Measurements from ENCODE around the gene MUC15. TPM values are rescaled to one million over a fixed set of nuclear protein-coding genes. Genes with fewer than 3 reads are reported as not detected.

Gene MUC15
- total RNA-seq, 1 donor from 2014 or later, result 8.3 TPM

DNA sequence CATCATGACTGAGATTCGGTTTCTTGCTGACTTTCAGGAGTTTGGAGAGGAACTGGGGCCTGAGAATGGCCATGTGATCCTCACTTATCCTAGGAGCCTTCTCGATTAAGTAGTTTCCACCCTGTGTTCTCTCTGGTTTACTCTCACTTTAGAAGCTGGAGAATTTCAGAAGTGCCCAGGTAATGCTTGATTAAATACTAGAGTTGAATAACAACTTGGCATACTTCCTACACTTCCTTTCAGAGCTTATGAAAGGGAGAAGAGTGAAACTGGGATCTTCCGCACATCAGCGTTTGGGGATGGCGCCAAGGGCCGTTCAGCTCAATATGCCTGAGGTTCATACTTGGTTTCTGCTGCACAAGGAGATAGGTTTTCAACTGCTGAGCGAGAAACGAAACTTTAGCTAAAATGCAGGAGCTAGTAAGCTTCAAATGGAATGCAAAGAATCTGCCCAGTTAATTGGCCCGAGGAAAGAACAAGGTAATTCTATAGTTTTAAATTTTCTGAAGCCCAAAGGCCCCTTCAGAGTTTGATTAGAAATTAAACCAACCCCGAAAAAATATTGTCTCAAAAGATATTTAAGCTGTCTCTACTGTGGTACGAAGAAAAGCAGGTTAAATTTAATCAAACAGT is 823 bp upstream of the MUC15 start:
- no peak for DNase-seq (ENCODE audit: extremely low spot score in 2 of 2)
- no peak overlapping the region for H3K4me3 ChIP-seq
- no peaks in the 10 kb centered on the region for H3K36me3 ChIP-seq
- no peak for TF ChIP-seq POLR2AphosphoS5 (IDR thresholded peaks at IDR 0.05; ENCODE audit: insufficient read depth in 1 of 2, low read depth in 1 of 2)
- TF ChIP-seq, protein P1, sequence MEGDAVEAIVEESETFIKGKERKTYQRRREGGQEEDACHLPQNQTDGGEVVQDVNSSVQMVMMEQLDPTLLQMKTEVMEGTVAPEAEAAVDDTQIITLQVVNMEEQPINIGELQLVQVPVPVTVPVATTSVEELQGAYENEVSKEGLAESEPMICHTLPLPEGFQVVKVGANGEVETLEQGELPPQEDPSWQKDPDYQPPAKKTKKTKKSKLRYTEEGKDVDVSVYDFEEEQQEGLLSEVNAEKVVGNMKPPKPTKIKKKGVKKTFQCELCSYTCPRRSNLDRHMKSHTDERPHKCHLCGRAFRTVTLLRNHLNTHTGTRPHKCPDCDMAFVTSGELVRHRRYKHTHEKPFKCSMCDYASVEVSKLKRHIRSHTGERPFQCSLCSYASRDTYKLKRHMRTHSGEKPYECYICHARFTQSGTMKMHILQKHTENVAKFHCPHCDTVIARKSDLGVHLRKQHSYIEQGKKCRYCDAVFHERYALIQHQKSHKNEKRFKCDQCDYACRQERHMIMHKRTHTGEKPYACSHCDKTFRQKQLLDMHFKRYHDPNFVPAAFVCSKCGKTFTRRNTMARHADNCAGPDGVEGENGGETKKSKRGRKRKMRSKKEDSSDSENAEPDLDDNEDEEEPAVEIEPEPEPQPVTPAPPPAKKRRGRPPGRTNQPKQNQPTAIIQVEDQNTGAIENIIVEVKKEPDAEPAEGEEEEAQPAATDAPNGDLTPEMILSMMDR (IDR thresholded peaks at IDR 0.05), result no peak
- TF ChIP-seq POLR2A (IDR thresholded peaks at IDR 0.05), result no peak
- H3K27me3 ChIP-seq, result no peaks in the 10 kb centered on the region
- H3K9me3 ChIP-seq, result no peaks in the 10 kb centered on the region
- H3K4me1 ChIP-seq, result no peaks in the 10 kb centered on the region
- H3K27ac ChIP-seq, result no peak overlapping the region
- intact Hi-C loops (cut with DNase I), result no loop called here

DNA sequence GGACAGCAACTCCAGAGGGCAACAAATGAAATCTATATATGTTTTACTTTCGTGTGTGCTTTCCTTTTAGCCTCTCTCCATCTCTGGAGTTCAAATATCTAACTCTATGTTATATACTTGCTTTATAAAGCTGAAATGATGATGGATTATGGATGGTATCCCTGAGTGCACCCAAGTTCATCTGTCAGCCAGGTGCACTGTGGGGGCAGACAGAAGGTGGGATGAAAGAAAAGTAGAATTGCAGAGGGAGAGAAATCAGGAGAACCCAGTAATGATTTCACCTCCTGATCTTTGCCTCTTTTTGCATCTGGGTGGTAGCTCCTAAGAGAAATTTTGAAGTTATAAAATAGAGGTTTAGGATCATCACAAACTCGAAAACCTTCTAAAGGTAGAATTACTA is 2.4 kb downstream of the MUC15 start:
- Histone ChIP-seq H3K4me3 (no peak overlapping the region), H3K36me3 (no peaks in the 10 kb centered on the region), H3K9me3 (no peaks in the 10 kb centered on the region), H3K27ac (no peak overlapping the region), H3K4me1 (no peaks in the 10 kb centered on the region), H3K27me3 (no peaks in the 10 kb centered on the region)
- intact Hi-C loops (cut with DNase I), result no loop called here
- DNase-seq (ENCODE audit: extremely low spot score in 2 of 2), result no peak
- TF ChIP-seq POLR2AphosphoS5 (IDR thresholded peaks at IDR 0.05; ENCODE audit: insufficient read depth in 1 of 2, low read depth in 1 of 2) (no peak), POLR2A (IDR thresholded peaks at IDR 0.05) (no peak)
- TF ChIP-seq, protein P1 (IDR thresholded peaks at IDR 0.05), result no peak

DNA sequence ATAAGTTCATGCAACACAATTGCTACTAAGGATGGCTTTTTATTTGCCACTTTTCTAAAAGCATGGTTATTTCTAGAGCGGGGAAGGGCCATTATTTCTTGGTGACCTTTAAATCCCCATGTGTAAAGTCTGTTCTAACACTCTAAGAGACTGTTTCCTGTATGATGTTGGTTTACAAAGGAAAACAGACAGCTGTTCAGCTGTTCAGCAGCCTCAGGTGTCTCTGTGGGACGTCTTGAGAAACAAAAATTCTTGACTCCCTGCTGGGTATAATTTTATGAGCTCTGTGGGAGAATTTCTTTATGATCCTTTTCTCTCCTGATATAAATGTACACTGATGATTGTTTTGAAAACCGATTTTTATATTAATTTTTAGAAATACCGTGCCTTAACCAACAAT is 13.9 kb downstream of the MUC15 start:
- Histone ChIP-seq H3K4me1 (no peaks in the 10 kb centered on the region), H3K27ac (no peak overlapping the region), H3K27me3 (no peaks in the 10 kb centered on the region), H3K9me3 (no peaks in the 10 kb centered on the region), H3K4me3 (no peak overlapping the region), H3K36me3 (no peaks in the 10 kb centered on the region)
- no peak for DNase-seq (ENCODE audit: extremely low spot score in 2 of 2)
- TF ChIP-seq POLR2AphosphoS5 (IDR thresholded peaks at IDR 0.05; ENCODE audit: insufficient read depth in 1 of 2, low read depth in 1 of 2), result no peak
- TF ChIP-seq, protein P1 (IDR thresholded peaks at IDR 0.05), result no peak
- TF ChIP-seq POLR2A (IDR thresholded peaks at IDR 0.05), result no peak
- intact Hi-C loops (cut with DNase I), result no loop called here

DNA sequence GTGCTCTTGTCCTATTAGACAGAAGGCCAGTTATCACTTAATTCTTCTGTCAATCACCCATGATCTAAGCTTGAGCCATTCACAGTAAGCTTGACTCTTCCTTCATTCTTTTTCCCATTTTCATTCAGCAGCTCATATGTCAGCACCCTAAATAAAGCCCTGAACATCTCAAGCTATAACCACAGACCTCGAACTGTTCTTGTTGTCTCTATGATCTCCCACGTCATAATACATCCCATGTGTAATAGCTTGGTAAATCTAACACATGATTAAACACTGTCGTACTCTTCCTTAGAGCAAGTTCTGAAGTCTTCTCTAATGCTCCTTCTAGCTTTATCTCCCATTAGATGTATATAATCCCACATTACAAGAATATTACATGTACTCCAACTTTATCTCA is 14.4 kb downstream of the MUC15 start:
- TF ChIP-seq, protein P1 (IDR thresholded peaks at IDR 0.05), result no peak
- TF ChIP-seq POLR2A (IDR thresholded peaks at IDR 0.05) (no peak), POLR2AphosphoS5 (IDR thresholded peaks at IDR 0.05; ENCODE audit: insufficient read depth in 1 of 2, low read depth in 1 of 2) (no peak)
- no peak for DNase-seq (ENCODE audit: extremely low spot score in 2 of 2)
- intact Hi-C loops (cut with DNase I), result no loop called here
- no peaks in the 10 kb centered on the region for H3K36me3 ChIP-seq
- no peaks in the 10 kb centered on the region for H3K9me3 ChIP-seq
- H3K27ac ChIP-seq, result no peak overlapping the region
- H3K4me1 ChIP-seq, result no peaks in the 10 kb centered on the region
- H3K4me3 ChIP-seq, result no peak overlapping the region
- H3K27me3 ChIP-seq, result no peaks in the 10 kb centered on the region

DNA sequence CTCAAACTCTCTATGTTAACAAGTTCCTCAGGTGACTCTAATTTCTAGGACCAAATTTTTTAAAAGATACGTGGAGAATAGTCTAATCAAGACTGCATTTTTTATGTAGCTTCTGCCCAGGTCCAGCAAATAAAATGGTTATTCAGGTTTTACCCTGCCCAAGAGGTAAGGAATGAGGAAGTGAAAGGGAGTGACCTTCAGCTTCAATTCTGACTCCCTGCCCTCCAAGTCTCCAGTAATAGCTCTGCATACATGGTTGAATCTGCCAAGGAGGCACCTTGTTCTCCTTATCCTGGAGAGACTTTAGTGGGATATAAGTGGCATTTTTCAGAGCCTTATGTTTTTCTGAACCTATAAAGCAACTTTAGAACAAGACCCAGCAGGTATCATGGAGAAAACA is 15.5 kb downstream of the MUC15 start:
- intact Hi-C loops (cut with DNase I), result no loop called here
- no peaks in the 10 kb centered on the region for H3K4me1 ChIP-seq
- DNase-seq (ENCODE audit: extremely low spot score in 2 of 2), result no peak
- no peaks in the 10 kb centered on the region for H3K36me3 ChIP-seq
- H3K27me3 ChIP-seq, result no peaks in the 10 kb centered on the region
- no peak overlapping the region for H3K27ac ChIP-seq
- TF ChIP-seq POLR2A (IDR thresholded peaks at IDR 0.05) (no peak), POLR2AphosphoS5 (IDR thresholded peaks at IDR 0.05; ENCODE audit: insufficient read depth in 1 of 2, low read depth in 1 of 2) (no peak)
- TF ChIP-seq, protein P1 (IDR thresholded peaks at IDR 0.05), result no peak
- H3K4me3 ChIP-seq, result no peak overlapping the region
- no peaks in the 10 kb centered on the region for H3K9me3 ChIP-seq

Data from vagina (tissue), 2 donors.